ENCODE data around the gene CNTNAP4. TPM values are rescaled to one million over a fixed set of nuclear protein-coding genes. Genes with fewer than 3 reads are reported as not detected.

The CNTNAP4 gene
- total RNA-seq, 1 experiment from 2014 or later: not detected

DNA sequence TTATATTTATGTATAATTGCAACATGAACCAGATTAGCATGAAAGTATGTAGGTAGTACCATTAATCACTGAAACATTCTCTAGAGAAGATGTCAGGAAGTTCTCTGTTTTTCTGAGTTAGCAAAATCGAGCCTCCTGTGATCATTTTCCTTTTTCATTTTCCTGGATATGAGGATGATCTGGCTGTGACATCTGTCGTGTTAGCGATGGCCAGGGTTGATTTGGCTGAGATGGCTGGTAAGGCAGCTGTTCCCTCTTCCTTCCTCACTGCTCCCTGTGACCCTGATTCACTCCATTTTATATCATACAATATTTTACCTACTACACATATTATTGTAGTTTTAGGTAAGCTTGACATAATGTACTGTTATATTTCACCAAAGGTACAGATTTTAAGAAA lies 10.3 kb downstream of the CNTNAP4 start:
- H3K4me1 ChIP-seq (replicated peaks; ENCODE audit: insufficient read depth): no peaks in the 10 kb centered on the region

GRCh38 chr16:76292218-76292617 lies 15.0 kb downstream of the CNTNAP4 start:
- no peaks in the 10 kb centered on the region for H3K4me1 ChIP-seq (replicated peaks; ENCODE audit: insufficient read depth)
- no peak for TF ChIP-seq CTCF (conservative IDR thresholded peaks at IDR 0.05)
- no peak for TF ChIP-seq EZH2 (IDR thresholded peaks at IDR 0.05; ENCODE audit: low read depth)
- no peaks in the 10 kb centered on the region for H3F3A ChIP-seq (ENCODE audit: insufficient read depth, low read depth)
- intact Hi-C loops (cut with micrococcal nuclease; ENCODE audit: unreplicated experiment): no loop called here
- H3K36me3 ChIP-seq (ENCODE audit: low read depth): no peaks in the 10 kb centered on the region
- H2AFZ ChIP-seq: no peak overlapping the region
- ChIA-PET POLR2A (ENCODE audit: unreplicated experiment) (no interaction called here), CTCF (no interaction called here)
- no peaks in the 10 kb centered on the region for H4K20me1 ChIP-seq (ENCODE audit: insufficient read depth)
- 0 out of 2 replicates have a peak, but pooled peaks cover 3% of the 10 kb centered on the region for H3K27me3 ChIP-seq (ENCODE audit: insufficient read depth, low read depth)
- no peak overlapping the region for H3K4me3 ChIP-seq
- no peak for DNase-seq
- H3K9me2 ChIP-seq (ENCODE audit: insufficient read depth): no peaks in the 10 kb centered on the region
- H3K79me2 ChIP-seq (ENCODE audit: low read depth): no peaks in the 10 kb centered on the region
- H3K9me3 ChIP-seq (ENCODE audit: insufficient read depth, low read depth): no peaks in the 10 kb centered on the region
- no peak overlapping the region for H3K4me2 ChIP-seq
- no TSS peak for BruUV-seq (replicated peaks)
- H3K27ac ChIP-seq: no peak overlapping the region

More for the DNA sequence above, 10.3 kb downstream of the CNTNAP4 start:
- Histone ChIP-seq H2AFZ (no peak overlapping the region), H3K36me3 (ENCODE audit: low read depth) (no peaks in the 10 kb centered on the region), H3K4me2 (no peak overlapping the region), H3K9me3 (ENCODE audit: insufficient read depth, low read depth) (no peaks in the 10 kb centered on the region), H3K9me2 (ENCODE audit: insufficient read depth) (no peaks in the 10 kb centered on the region; the same call in 1 of the 2 replicates), H3K27ac (no peak overlapping the region), H3K27me3 (ENCODE audit: insufficient read depth, low read depth) (0 out of 2 replicates have a peak, but pooled peaks cover 3% of the 10 kb centered on the region), H3F3A (ENCODE audit: insufficient read depth, low read depth) (no peaks in the 10 kb centered on the region), H3K4me3 (no peak overlapping the region), H4K20me1 (ENCODE audit: insufficient read depth) (no peaks in the 10 kb centered on the region), H3K79me2 (ENCODE audit: low read depth) (no peaks in the 10 kb centered on the region)
- CTCF ChIA-PET: no interaction called here
- intact Hi-C loops (cut with micrococcal nuclease; ENCODE audit: unreplicated experiment): no loop called here
- no peak for TF ChIP-seq CTCF (conservative IDR thresholded peaks at IDR 0.05)
- no peak for TF ChIP-seq EZH2 (IDR thresholded peaks at IDR 0.05; ENCODE audit: low read depth)
- POLR2A ChIA-PET (ENCODE audit: unreplicated experiment): no interaction called here
- BruUV-seq (replicated peaks): no TSS peak
- DNase-seq: no peak

DNA sequence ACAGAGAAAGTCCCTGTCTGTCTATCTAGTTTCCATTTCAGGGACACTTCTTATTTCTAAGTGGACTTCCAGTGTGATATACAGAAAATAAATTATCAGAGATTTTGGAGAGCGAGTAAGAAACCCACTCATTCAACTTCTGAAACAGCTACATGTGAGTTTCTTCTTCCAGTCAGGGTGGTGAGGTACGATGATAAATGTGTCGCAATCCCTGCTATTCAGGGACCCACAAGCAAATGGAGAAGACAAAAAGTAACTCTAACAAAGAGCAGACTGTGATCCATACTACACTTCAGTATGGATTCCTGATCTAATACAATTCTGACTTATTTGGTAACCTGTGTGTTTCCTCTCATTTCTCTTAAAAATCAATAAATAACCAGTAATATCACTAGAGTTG lies 16.8 kb downstream of the CNTNAP4 start:
- no peaks in the 10 kb centered on the region for H3K4me1 ChIP-seq (replicated peaks; ENCODE audit: insufficient read depth)
- H3F3A ChIP-seq (ENCODE audit: insufficient read depth, low read depth): no peaks in the 10 kb centered on the region
- H3K36me3 ChIP-seq (ENCODE audit: low read depth): no peaks in the 10 kb centered on the region
- no TSS peak for BruUV-seq (replicated peaks)
- no peaks in the 10 kb centered on the region for H3K9me2 ChIP-seq (ENCODE audit: insufficient read depth)
- no peaks in the 10 kb centered on the region for H3K79me2 ChIP-seq (ENCODE audit: low read depth)
- H3K27ac ChIP-seq: no peak overlapping the region
- no peak overlapping the region for H2AFZ ChIP-seq
- POLR2A ChIA-PET (ENCODE audit: unreplicated experiment): no interaction called here
- H3K9me3 ChIP-seq (ENCODE audit: insufficient read depth, low read depth): no peaks in the 10 kb centered on the region
- no peaks in the 10 kb centered on the region for H3K27me3 ChIP-seq (ENCODE audit: insufficient read depth, low read depth)
- H4K20me1 ChIP-seq (ENCODE audit: insufficient read depth): no peaks in the 10 kb centered on the region
- TF ChIP-seq EZH2 (IDR thresholded peaks at IDR 0.05; ENCODE audit: low read depth) (no peak), CTCF (conservative IDR thresholded peaks at IDR 0.05) (no peak)
- CTCF ChIA-PET: no interaction called here
- no peak for DNase-seq
- intact Hi-C loops (cut with micrococcal nuclease; ENCODE audit: unreplicated experiment): no loop called here
- no peak overlapping the region for H3K4me3 ChIP-seq
- no peak overlapping the region for H3K4me2 ChIP-seq
